Stimulated activated CD4-positive, alpha-beta T cell treated with anti-CD3 and anti-CD28 coated beads, Interleukin-2, amount 100 ng/mL, for 24 hours (primary cell): ENCODE data around the gene HMGN3.

Experiments used
- DNase-seq, 2 donors: peaks; one replicate each; pipeline ENCODE4 v3.0.0-alpha.2; 2020

The HMGN3 gene

GRCh38 chr6:79184086-79184485 is 50.4 kb downstream of the HMGN3 start:
- no peak for DNase-seq

- no peak for DNase-seq
These were observed 54.4 kb downstream of the HMGN3 start for GRCh38 chr6:79180052-79180451.

DNA sequence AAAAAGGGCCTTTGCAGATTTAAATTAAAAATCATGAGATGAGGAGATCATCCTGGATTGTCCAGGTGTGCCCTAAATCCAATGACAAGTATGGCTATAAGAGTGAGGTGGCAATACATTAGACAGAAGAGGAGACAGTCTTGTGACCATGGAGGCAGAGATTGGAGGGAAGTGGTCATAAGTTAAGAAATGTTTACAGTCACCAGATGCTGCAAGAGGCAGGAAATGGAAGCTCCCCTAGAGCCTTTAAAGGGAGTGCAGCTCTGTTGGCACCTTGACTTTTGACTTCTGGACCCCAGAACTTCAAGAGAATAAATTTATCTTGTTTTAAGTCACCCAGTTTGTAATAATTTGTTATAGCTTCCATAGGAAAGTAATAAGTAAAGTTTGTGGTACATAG is 61.1 kb downstream of the HMGN3 start:
- no peak for DNase-seq

DNA sequence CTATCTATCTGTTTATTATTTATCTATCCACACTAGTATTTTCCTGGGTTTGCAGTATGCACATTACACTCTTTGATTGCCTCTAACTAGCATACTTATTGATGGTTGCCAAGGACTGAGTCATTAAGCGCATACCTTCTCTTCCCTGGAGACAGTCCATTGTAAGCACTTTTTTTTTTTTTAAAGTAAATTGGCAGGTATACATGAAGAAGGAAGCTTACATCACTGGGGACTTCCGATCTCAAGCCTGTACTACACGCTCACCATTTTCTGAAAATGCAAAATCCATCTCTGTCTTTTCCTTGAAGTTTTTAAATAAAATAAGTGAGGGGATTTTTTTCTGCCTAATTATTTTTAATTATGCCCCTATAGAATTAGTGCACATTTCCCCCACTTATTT is 63.5 kb downstream of the HMGN3 start:
- no peak for DNase-seq

DNA sequence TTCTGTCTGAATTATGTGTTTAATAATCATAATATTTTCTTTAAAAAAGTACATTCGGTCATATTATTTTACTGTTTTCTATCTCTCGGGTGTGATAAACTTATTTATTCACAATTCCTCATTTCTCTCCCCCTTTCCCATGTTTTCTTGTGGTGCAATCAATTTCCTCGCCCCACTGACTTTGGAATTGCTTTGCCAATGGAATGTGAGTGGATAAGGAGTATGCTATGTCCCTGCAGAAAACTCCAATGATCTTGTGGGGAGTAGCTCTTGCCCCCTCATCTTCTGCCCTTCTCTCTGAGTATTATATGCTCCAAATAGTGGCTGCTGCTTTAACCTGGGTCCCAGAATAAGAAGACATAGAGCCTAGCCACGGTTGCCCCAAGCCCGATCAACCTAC is 64.1 kb downstream of the HMGN3 start:
- DNase-seq, result no peak

DNA sequence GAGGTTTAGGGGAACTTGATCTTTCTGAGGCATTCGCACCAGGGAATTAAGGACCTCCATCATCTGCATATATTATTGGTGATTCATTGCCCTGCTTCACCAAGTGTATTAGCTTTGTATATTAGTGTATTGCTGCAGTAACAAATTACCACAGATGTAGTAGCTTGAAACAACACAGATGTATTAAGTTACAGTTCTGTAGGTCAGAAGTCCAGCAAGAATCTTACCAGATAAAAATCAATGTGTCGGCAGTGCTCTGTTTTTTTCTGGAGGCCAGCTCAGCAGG is 65.8 kb downstream of the HMGN3 start:
- no peak for DNase-seq

DNA sequence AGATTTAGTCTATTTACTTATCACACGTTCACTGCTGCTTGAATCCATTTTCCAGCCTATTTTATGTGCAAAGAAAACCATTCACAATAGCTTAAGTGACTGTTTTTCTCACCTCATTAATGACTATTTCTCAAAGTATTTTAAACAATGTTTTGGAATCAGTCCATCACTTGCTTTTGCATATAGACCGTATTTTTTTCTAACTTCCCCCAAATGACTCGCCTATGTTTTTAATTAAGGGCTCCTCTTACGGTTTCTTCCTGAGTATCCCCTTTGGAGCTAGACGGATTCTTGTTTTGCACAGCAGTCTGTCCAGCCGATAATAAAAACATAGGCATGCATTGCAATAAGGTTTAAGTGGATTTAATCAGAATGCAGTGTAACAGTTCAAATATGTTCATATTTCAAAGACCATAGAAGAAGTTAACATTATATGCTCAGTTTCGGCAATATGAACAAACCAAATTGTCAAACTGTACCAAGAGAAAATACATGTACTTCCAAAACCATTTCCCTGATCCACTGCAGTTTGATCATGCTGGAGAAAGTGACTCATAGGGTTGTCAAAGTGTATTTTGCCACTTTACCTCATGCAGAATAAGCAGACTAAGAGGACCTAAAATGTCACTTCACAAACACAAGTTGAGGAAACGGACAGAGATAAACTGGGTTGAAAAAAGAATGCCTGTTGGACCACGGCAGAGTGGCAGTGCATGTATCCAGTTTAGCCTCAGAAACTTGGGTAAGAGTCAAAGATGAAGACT is 66.4 kb downstream of the HMGN3 start:
- DNase-seq, result no peak

GRCh38 chr6:79159846-79160245 is 74.6 kb downstream of the HMGN3 start:
- DNase-seq, result no peak

- no peak for DNase-seq
These were observed 75.5 kb downstream of the HMGN3 start for GRCh38 chr6:79158856-79159516.

DNA sequence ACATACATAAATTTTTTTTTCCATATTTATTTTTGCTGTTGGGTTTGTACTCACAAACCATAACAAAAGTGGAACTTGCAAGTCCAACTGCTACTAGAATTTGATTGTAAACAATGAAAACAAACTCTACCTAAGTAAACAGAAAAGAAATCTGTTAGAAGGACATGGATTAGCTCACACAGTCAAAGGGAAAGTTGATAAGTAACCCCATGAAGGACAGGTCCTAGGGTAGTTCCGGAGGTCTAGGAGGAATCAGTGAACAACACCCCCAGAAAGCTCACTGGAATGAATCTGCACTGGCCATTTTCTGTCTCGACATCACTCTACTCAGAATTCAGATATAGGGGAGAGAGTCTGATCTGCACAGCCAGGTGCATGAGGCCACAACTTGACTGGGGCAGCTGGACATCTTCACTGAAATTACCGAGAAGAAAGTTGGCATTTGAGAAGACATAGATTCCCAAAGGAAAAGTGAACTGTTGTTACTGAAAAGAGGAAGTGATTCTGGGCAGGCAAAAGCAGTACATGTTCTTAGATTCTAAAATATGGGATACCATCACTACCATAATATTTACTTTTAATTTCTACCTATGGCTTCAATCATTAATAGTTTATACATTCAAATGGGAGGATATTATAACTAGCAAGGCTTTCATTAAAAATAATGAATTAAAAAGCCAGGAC is 76.4 kb downstream of the HMGN3 start:
- DNase-seq, result no peak

GRCh38 chr6:79152269-79152737 is 82.2 kb downstream of the HMGN3 start:
- DNase-seq, result no peak
